Measurements from ENCODE around the gene SMIM24.

GRCh38 chr19:3503036-3503572 is 22.8 kb upstream of the SMIM24 start:
- TF ChIP-seq POLR2A (conservative IDR thresholded peaks at IDR 0.05) (no peak), SP1 (CRISPR knock-in tag; IDR thresholded peaks at IDR 0.05) (no peak), GABPA (tag; conservative IDR thresholded peaks at IDR 0.05; ENCODE audit: low read depth) (no peak), NCOA1 (IDR thresholded peaks at IDR 0.05; ENCODE audit: low read depth) (no peak), PRDM10 (IDR thresholded peaks at IDR 0.05; ENCODE audit: partially characterized antibody) (no peak)
- TF ChIP-seq, protein P1, sequence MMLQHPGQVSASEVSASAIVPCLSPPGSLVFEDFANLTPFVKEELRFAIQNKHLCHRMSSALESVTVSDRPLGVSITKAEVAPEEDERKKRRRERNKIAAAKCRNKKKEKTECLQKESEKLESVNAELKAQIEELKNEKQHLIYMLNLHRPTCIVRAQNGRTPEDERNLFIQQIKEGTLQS (IDR thresholded peaks at IDR 0.05), result no peak; the same call in 1 of the 2 replicates
- TF ChIP-seq, protein P1 (CRISPR knock-in tag; conservative IDR thresholded peaks at IDR 0.05), result no peak
- TF ChIP-seq, protein P2, sequence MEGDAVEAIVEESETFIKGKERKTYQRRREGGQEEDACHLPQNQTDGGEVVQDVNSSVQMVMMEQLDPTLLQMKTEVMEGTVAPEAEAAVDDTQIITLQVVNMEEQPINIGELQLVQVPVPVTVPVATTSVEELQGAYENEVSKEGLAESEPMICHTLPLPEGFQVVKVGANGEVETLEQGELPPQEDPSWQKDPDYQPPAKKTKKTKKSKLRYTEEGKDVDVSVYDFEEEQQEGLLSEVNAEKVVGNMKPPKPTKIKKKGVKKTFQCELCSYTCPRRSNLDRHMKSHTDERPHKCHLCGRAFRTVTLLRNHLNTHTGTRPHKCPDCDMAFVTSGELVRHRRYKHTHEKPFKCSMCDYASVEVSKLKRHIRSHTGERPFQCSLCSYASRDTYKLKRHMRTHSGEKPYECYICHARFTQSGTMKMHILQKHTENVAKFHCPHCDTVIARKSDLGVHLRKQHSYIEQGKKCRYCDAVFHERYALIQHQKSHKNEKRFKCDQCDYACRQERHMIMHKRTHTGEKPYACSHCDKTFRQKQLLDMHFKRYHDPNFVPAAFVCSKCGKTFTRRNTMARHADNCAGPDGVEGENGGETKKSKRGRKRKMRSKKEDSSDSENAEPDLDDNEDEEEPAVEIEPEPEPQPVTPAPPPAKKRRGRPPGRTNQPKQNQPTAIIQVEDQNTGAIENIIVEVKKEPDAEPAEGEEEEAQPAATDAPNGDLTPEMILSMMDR (IDR thresholded peaks at IDR 0.05 in 2 of 3, conservative IDR thresholded peaks at IDR 0.05 in 1 of 3; ENCODE audit: insufficient read depth in 2 of 3, low read depth in 1 of 3, low read length in 3 of 3), result no peak
